Measurements from ENCODE around the gene DDRGK1.
A peak's percentile ranks its signal among the peaks of the same experiment; 100 is the strongest.

Gene DDRGK1

GRCh38 chr20:3208786-3209256 is 4.3 kb upstream of the DDRGK1 start:
- H3K9me3 ChIP-seq (ENCODE audit: insufficient read depth, low read depth, low read length): no peaks in the 10 kb centered on the region
- peak overlapping the region; percentile 50 for H3K27ac ChIP-seq (ENCODE audit: low read length)
- H3K4me1 ChIP-seq (ENCODE audit: insufficient read depth, low read length): no peaks in the 10 kb centered on the region
- H3K4me3 ChIP-seq (ENCODE audit: low read length): peak overlapping the region; percentile 91
- no peaks in the 10 kb centered on the region for H3K27me3 ChIP-seq (ENCODE audit: insufficient read depth, low read length)
- H3K36me3 ChIP-seq (ENCODE audit: insufficient read depth, low read depth, low read length): peaks cover 10% of the 10 kb centered on the region
- peak overlapping the region; percentile 92 for H3K9ac ChIP-seq (ENCODE audit: low read depth, low read length)

GRCh38 chr20:3203315-3204123 is 963 bp downstream of the DDRGK1 start:
- Histone ChIP-seq H3K36me3 (ENCODE audit: insufficient read depth, low read depth, low read length) (peaks cover 29% of the 10 kb centered on the region), H3K4me3 (ENCODE audit: low read length) (peak overlapping the region; percentile 81), H3K9ac (ENCODE audit: low read depth, low read length) (peak overlapping the region; percentile 82), H3K4me1 (ENCODE audit: insufficient read depth, low read length) (no peaks in the 10 kb centered on the region), H3K27me3 (ENCODE audit: insufficient read depth, low read length) (no peaks in the 10 kb centered on the region), H3K9me3 (ENCODE audit: insufficient read depth, low read depth, low read length) (no peaks in the 10 kb centered on the region), H3K27ac (ENCODE audit: low read length) (peak overlapping the region; percentile 59)

- no peaks in the 10 kb centered on the region for H3K4me1 ChIP-seq (ENCODE audit: insufficient read depth, low read length)
- no peaks in the 10 kb centered on the region for H3K9me3 ChIP-seq (ENCODE audit: insufficient read depth, low read depth, low read length)
- no peak overlapping the region for H3K27ac ChIP-seq (ENCODE audit: low read length)
- H3K9ac ChIP-seq (ENCODE audit: low read depth, low read length): peak overlapping the region; percentile 82; the same call in 1 of the 2 replicates
- H3K27me3 ChIP-seq (ENCODE audit: insufficient read depth, low read length): no peaks in the 10 kb centered on the region
- peaks cover 29% of the 10 kb centered on the region for H3K36me3 ChIP-seq (ENCODE audit: insufficient read depth, low read depth, low read length)
- H3K4me3 ChIP-seq (ENCODE audit: low read length): peak overlapping the region; percentile 81; the same call in 1 of the 2 replicates
Measured at GRCh38 chr20:3202965-3203314, 1.5 kb downstream of the DDRGK1 start.

GRCh38 chr20:3199976-3200755 is 4.3 kb downstream of the DDRGK1 start:
- no peaks in the 10 kb centered on the region for H3K9me3 ChIP-seq (ENCODE audit: insufficient read depth, low read depth, low read length)
- H3K4me3 ChIP-seq (ENCODE audit: low read length): no peak overlapping the region
- H3K27ac ChIP-seq (ENCODE audit: low read length): no peak overlapping the region
- no peaks in the 10 kb centered on the region for H3K4me1 ChIP-seq (ENCODE audit: insufficient read depth, low read length)
- no peaks in the 10 kb centered on the region for H3K27me3 ChIP-seq (ENCODE audit: insufficient read depth, low read length)
- H3K36me3 ChIP-seq (ENCODE audit: insufficient read depth, low read depth, low read length): peaks cover 53% of the 10 kb centered on the region
- no peak overlapping the region for H3K9ac ChIP-seq (ENCODE audit: low read depth, low read length)

- no peak overlapping the region for H3K9ac ChIP-seq (ENCODE audit: low read depth, low read length)
- peaks cover 63% of the 10 kb centered on the region for H3K36me3 ChIP-seq (ENCODE audit: insufficient read depth, low read depth, low read length)
- H3K27me3 ChIP-seq (ENCODE audit: insufficient read depth, low read length): no peaks in the 10 kb centered on the region
- H3K4me3 ChIP-seq (ENCODE audit: low read length): no peak overlapping the region
- H3K4me1 ChIP-seq (ENCODE audit: insufficient read depth, low read length): no peaks in the 10 kb centered on the region
- no peak overlapping the region for H3K27ac ChIP-seq (ENCODE audit: low read length)
- H3K9me3 ChIP-seq (ENCODE audit: insufficient read depth, low read depth, low read length): no peaks in the 10 kb centered on the region
Measured at GRCh38 chr20:3199206-3199605, 5.3 kb downstream of the DDRGK1 start.

GRCh38 chr20:3195590-3196237 is 8.8 kb downstream of the DDRGK1 start:
- Histone ChIP-seq H3K9ac (ENCODE audit: low read depth, low read length) (no peak overlapping the region), H3K27me3 (ENCODE audit: insufficient read depth, low read length) (no peaks in the 10 kb centered on the region), H3K36me3 (ENCODE audit: insufficient read depth, low read depth, low read length) (peaks cover 88% of the 10 kb centered on the region), H3K27ac (ENCODE audit: low read length) (no peak overlapping the region), H3K4me3 (ENCODE audit: low read length) (no peak overlapping the region), H3K4me1 (ENCODE audit: insufficient read depth, low read length) (no peaks in the 10 kb centered on the region), H3K9me3 (ENCODE audit: insufficient read depth, low read depth, low read length) (no peaks in the 10 kb centered on the region)

GRCh38 chr20:3194617-3195280 is 9.7 kb downstream of the DDRGK1 start:
- H3K27me3 ChIP-seq (ENCODE audit: insufficient read depth, low read length): no peaks in the 10 kb centered on the region
- H3K9me3 ChIP-seq (ENCODE audit: insufficient read depth, low read depth, low read length): no peaks in the 10 kb centered on the region
- H3K4me1 ChIP-seq (ENCODE audit: insufficient read depth, low read length): no peaks in the 10 kb centered on the region
- H3K36me3 ChIP-seq (ENCODE audit: insufficient read depth, low read depth, low read length): peaks cover 88% of the 10 kb centered on the region
- H3K9ac ChIP-seq (ENCODE audit: low read depth, low read length): no peak overlapping the region
- H3K27ac ChIP-seq (ENCODE audit: low read length): no peak overlapping the region
- no peak overlapping the region for H3K4me3 ChIP-seq (ENCODE audit: low read length)

GRCh38 chr20:3193806-3194616 is 10.5 kb downstream of the DDRGK1 start:
- Histone ChIP-seq H3K27ac (ENCODE audit: low read length) (no peak overlapping the region), H3K4me3 (ENCODE audit: low read length) (no peak overlapping the region), H3K9me3 (ENCODE audit: insufficient read depth, low read depth, low read length) (no peaks in the 10 kb centered on the region), H3K36me3 (ENCODE audit: insufficient read depth, low read depth, low read length) (peaks cover 86% of the 10 kb centered on the region), H3K4me1 (ENCODE audit: insufficient read depth, low read length) (no peaks in the 10 kb centered on the region), H3K9ac (ENCODE audit: low read depth, low read length) (no peak overlapping the region), H3K27me3 (ENCODE audit: insufficient read depth, low read length) (no peaks in the 10 kb centered on the region)

- Histone ChIP-seq H3K36me3 (ENCODE audit: insufficient read depth, low read depth, low read length) (peaks cover 79% of the 10 kb centered on the region), H3K27me3 (ENCODE audit: insufficient read depth, low read length) (no peaks in the 10 kb centered on the region), H3K4me3 (ENCODE audit: low read length) (no peak overlapping the region), H3K9ac (ENCODE audit: low read depth, low read length) (no peak overlapping the region), H3K9me3 (ENCODE audit: insufficient read depth, low read depth, low read length) (no peaks in the 10 kb centered on the region), H3K4me1 (ENCODE audit: insufficient read depth, low read length) (no peaks in the 10 kb centered on the region), H3K27ac (ENCODE audit: low read length) (no peak overlapping the region)
Measured at GRCh38 chr20:3192226-3193015, 12.1 kb downstream of the DDRGK1 start.

GRCh38 chr20:3190681-3191111 is 13.8 kb downstream of the DDRGK1 start:
- no peak overlapping the region for H3K4me3 ChIP-seq (ENCODE audit: low read length)
- H3K36me3 ChIP-seq (ENCODE audit: insufficient read depth, low read depth, low read length): peaks cover 65% of the 10 kb centered on the region
- H3K9ac ChIP-seq (ENCODE audit: low read depth, low read length): no peak overlapping the region
- no peaks in the 10 kb centered on the region for H3K9me3 ChIP-seq (ENCODE audit: insufficient read depth, low read depth, low read length)
- H3K27me3 ChIP-seq (ENCODE audit: insufficient read depth, low read length): no peaks in the 10 kb centered on the region
- no peak overlapping the region for H3K27ac ChIP-seq (ENCODE audit: low read length)
- H3K4me1 ChIP-seq (ENCODE audit: insufficient read depth, low read length): no peaks in the 10 kb centered on the region
